ENCODE results near the gene ZNF672. TPM values are rescaled to one million over a fixed set of nuclear protein-coding genes. Genes with fewer than 3 reads are reported as not detected.

ZNF672 gene
- total RNA-seq, 2 experiments from 2014 or later: 48.4 to 54.5 TPM

- ChIA-PET CTCF (interaction anchor here (1.2 to 5.6 kb wide), 5 partner anchors 12 to 86 kb away, joined by 4 to 69 read pairs (median 5); partner anchors contain the start of genes SH3BP5L and ZNF692), POLR2A (interaction anchor here (0.6 to 5.7 kb wide), 5 partner anchors 12 to 26 kb away, joined by 3 to 52 read pairs (median 5); partner anchors contain the start of genes SH3BP5L and ZNF692)
- Mint-ChIP-seq H3K36me3 (ENCODE audit: low read depth) (peaks cover 2% of the 10 kb centered on the region), H3K4me1 (ENCODE audit: low read depth) (peaks cover 24% of the 10 kb centered on the region), H3K4me3 (no peak overlapping the region), H3K27me3 (ENCODE audit: low read depth) (no peaks in the 10 kb centered on the region), H3K27ac (peak overlapping the region; percentile 94), H3K9me3 (ENCODE audit: insufficient read depth) (no peaks in the 10 kb centered on the region)
- no peak for DNase-seq
- ATAC-seq: no peak
These were observed 1.1 kb downstream of the ZNF672 start for GRCh38 chr1:248839168-248839555.

GRCh38 chr1:248840946-248841345, 2.9 kb downstream of the ZNF672 start:
- no peak for DNase-seq
- POLR2A ChIA-PET: interaction anchor here (0.7 to 1.4 kb wide), 2 partner anchors 15 to 22 kb away, joined by 3 read pairs; partner anchors contain the start of gene SH3BP5L
- CTCF ChIA-PET: interaction anchor here (0.6 to 3.7 kb wide), 9 partner anchors 9 to 85 kb away, joined by 3 to 28 read pairs (median 4); partner anchors contain the start of genes SH3BP5L and ZNF692
- Mint-ChIP-seq H3K9me3 (ENCODE audit: insufficient read depth) (no peaks in the 10 kb centered on the region), H3K4me1 (ENCODE audit: low read depth) (peaks cover 24% of the 10 kb centered on the region), H3K36me3 (ENCODE audit: low read depth) (peaks cover 11% of the 10 kb centered on the region), H3K4me3 (no peak overlapping the region), H3K27me3 (ENCODE audit: low read depth) (no peaks in the 10 kb centered on the region), H3K27ac (no peak overlapping the region)
- no peak for ATAC-seq

- H3K27ac Mint-ChIP-seq: peak overlapping the region; percentile 50
- H3K9me3 Mint-ChIP-seq (ENCODE audit: insufficient read depth): no peaks in the 10 kb centered on the region
- POLR2A ChIA-PET: interaction anchor here (0.7 to 1.4 kb wide), 2 partner anchors 16 to 21 kb away, joined by 3 read pairs; partner anchors contain the start of gene SH3BP5L
- peaks cover 24% of the 10 kb centered on the region for H3K4me1 Mint-ChIP-seq (ENCODE audit: low read depth)
- H3K27me3 Mint-ChIP-seq (ENCODE audit: low read depth): no peaks in the 10 kb centered on the region
- no peak for ATAC-seq
- no peak overlapping the region for H3K4me3 Mint-ChIP-seq
- CTCF ChIA-PET: interaction anchor here (0.6 to 3.7 kb wide), 12 partner anchors 10 to 85 kb away, joined by 3 to 28 read pairs (median 4); partner anchors contain the start of genes SH3BP5L and ZNF692
- peaks cover 19% of the 10 kb centered on the region for H3K36me3 Mint-ChIP-seq (ENCODE audit: low read depth)
- peak; percentile 60 for DNase-seq
These were observed 3.8 kb downstream of the ZNF672 start for GRCh38 chr1:248841702-248842395.

- ChIA-PET CTCF (interaction anchor here (0.6 to 3.7 kb wide), 4 partner anchors 11 to 65 kb away, joined by 3 to 28 read pairs (median 4); partner anchors contain the start of gene ZNF692), POLR2A (no interaction called here)
- DNase-seq (no peak), ATAC-seq (no peak)
- H3K4me1 Mint-ChIP-seq (ENCODE audit: low read depth): peaks cover 24% of the 10 kb centered on the region
- peaks cover 24% of the 10 kb centered on the region for H3K36me3 Mint-ChIP-seq (ENCODE audit: low read depth)
- H3K9me3 Mint-ChIP-seq (ENCODE audit: insufficient read depth): no peaks in the 10 kb centered on the region
- no peak overlapping the region for H3K27ac Mint-ChIP-seq
- H3K4me3 Mint-ChIP-seq: no peak overlapping the region
- H3K27me3 Mint-ChIP-seq (ENCODE audit: low read depth): no peaks in the 10 kb centered on the region
These were observed 4.8 kb downstream of the ZNF672 start for GRCh38 chr1:248842781-248843331.

- Mint-ChIP-seq H3K27me3 (ENCODE audit: low read depth) (no peaks in the 10 kb centered on the region), H3K36me3 (ENCODE audit: low read depth) (peaks cover 26% of the 10 kb centered on the region), H3K4me1 (ENCODE audit: low read depth) (peaks cover 24% of the 10 kb centered on the region), H3K27ac (no peak overlapping the region), H3K4me3 (no peak overlapping the region), H3K9me3 (ENCODE audit: insufficient read depth) (no peaks in the 10 kb centered on the region)
- DNase-seq (no peak), ATAC-seq (no peak)
- ChIA-PET POLR2A (no interaction called here), CTCF (interaction anchor here (1.3 to 3.7 kb wide), 2 partner anchors 10 to 15 kb away, joined by 3 to 28 read pairs; partner anchors contain the start of gene ZNF692)
These were observed 5.7 kb downstream of the ZNF672 start for GRCh38 chr1:248843687-248844086.

GRCh38 chr1:248844526-248844925, 6.5 kb downstream of the ZNF672 start:
- no peak for ATAC-seq
- Mint-ChIP-seq H3K36me3 (ENCODE audit: low read depth) (peaks cover 31% of the 10 kb centered on the region), H3K27ac (no peak overlapping the region), H3K9me3 (ENCODE audit: insufficient read depth) (no peaks in the 10 kb centered on the region), H3K27me3 (ENCODE audit: low read depth) (no peaks in the 10 kb centered on the region), H3K4me1 (ENCODE audit: low read depth) (peaks cover 19% of the 10 kb centered on the region), H3K4me3 (no peak overlapping the region)
- ChIA-PET CTCF (interaction anchor here (1.3 to 3.7 kb wide), 3 partner anchors 9 to 15 kb away, joined by 3 to 28 read pairs (median 3); partner anchors contain the start of gene ZNF692), POLR2A (no interaction called here)
- no peak for DNase-seq

- CTCF ChIA-PET: interaction anchor here (1.6 kb wide), 1 partner anchor 11 kb away, joined by 3 read pairs; no protein-coding TSS in a partner anchor
- no peaks in the 10 kb centered on the region for H3K4me1 Mint-ChIP-seq (ENCODE audit: low read depth)
- no peak for ATAC-seq
- POLR2A ChIA-PET: no interaction called here
- no peak overlapping the region for H3K4me3 Mint-ChIP-seq
- DNase-seq: no peak
- no peaks in the 10 kb centered on the region for H3K9me3 Mint-ChIP-seq (ENCODE audit: insufficient read depth)
- no peaks in the 10 kb centered on the region for H3K27me3 Mint-ChIP-seq (ENCODE audit: low read depth)
- H3K27ac Mint-ChIP-seq: no peak overlapping the region
- peaks cover 39% of the 10 kb centered on the region for H3K36me3 Mint-ChIP-seq (ENCODE audit: low read depth)
These were observed 9.3 kb downstream of the ZNF672 start for GRCh38 chr1:248847181-248847955.

GRCh38 chr1:248847956-248848561, 10.0 kb downstream of the ZNF672 start:
- Mint-ChIP-seq H3K27ac (no peak overlapping the region), H3K27me3 (ENCODE audit: low read depth) (no peaks in the 10 kb centered on the region), H3K36me3 (ENCODE audit: low read depth) (peaks cover 39% of the 10 kb centered on the region), H3K4me1 (ENCODE audit: low read depth) (no peaks in the 10 kb centered on the region), H3K9me3 (ENCODE audit: insufficient read depth) (no peaks in the 10 kb centered on the region), H3K4me3 (no peak overlapping the region)
- ChIA-PET CTCF (no interaction called here), POLR2A (no interaction called here)
- no peak for ATAC-seq
- DNase-seq: no peak

- H3K36me3 Mint-ChIP-seq (ENCODE audit: low read depth): peaks cover 39% of the 10 kb centered on the region
- no peaks in the 10 kb centered on the region for H3K9me3 Mint-ChIP-seq (ENCODE audit: insufficient read depth)
- ChIA-PET POLR2A (no interaction called here), CTCF (no interaction called here)
- no peak overlapping the region for H3K4me3 Mint-ChIP-seq
- H3K4me1 Mint-ChIP-seq (ENCODE audit: low read depth): no peaks in the 10 kb centered on the region
- no peak overlapping the region for H3K27ac Mint-ChIP-seq
- DNase-seq: no peak
- H3K27me3 Mint-ChIP-seq (ENCODE audit: low read depth): no peaks in the 10 kb centered on the region
- ATAC-seq: no peak
These were observed 10.6 kb downstream of the ZNF672 start for GRCh38 chr1:248848602-248849001.

GRCh38 chr1:248849152-248849551, 11.1 kb downstream of the ZNF672 start:
- no peaks in the 10 kb centered on the region for H3K4me1 Mint-ChIP-seq (ENCODE audit: low read depth)
- DNase-seq (no peak), ATAC-seq (no peak)
- H3K9me3 Mint-ChIP-seq (ENCODE audit: insufficient read depth): no peaks in the 10 kb centered on the region
- POLR2A ChIA-PET: no interaction called here
- no peaks in the 10 kb centered on the region for H3K27me3 Mint-ChIP-seq (ENCODE audit: low read depth)
- CTCF ChIA-PET: no interaction called here
- peak overlapping the region; percentile 10 for H3K27ac Mint-ChIP-seq
- H3K36me3 Mint-ChIP-seq (ENCODE audit: low read depth): peaks cover 43% of the 10 kb centered on the region
- no peak overlapping the region for H3K4me3 Mint-ChIP-seq

GRCh38 chr1:248849637-248850036, 11.6 kb downstream of the ZNF672 start:
- Mint-ChIP-seq H3K27me3 (ENCODE audit: low read depth) (no peaks in the 10 kb centered on the region), H3K36me3 (ENCODE audit: low read depth) (peaks cover 43% of the 10 kb centered on the region), H3K4me1 (ENCODE audit: low read depth) (no peaks in the 10 kb centered on the region), H3K27ac (no peak overlapping the region), H3K9me3 (ENCODE audit: insufficient read depth) (no peaks in the 10 kb centered on the region), H3K4me3 (no peak overlapping the region)
- POLR2A ChIA-PET: interaction anchor here (1.5 kb wide), 1 partner anchor 10 kb away, joined by 4 read pairs; the partner anchor contains the start of gene ZNF692
- CTCF ChIA-PET: interaction anchor here (1.0 kb wide), 1 partner anchor 9 kb away, joined by 3 read pairs; the partner anchor contains the start of gene ZNF692
- ATAC-seq: no peak
- DNase-seq: no peak

All from activated CD8-positive, alpha-beta T cell treated with anti-CD3 and anti-CD28 coated beads, Interleukin-2, amount 10 ng/mL, durations not matched to agents 7 days and 5 days (primary cell).